ENCODE data around the gene MRPL43. TPM values are rescaled to one million over a fixed set of nuclear protein-coding genes. Genes with fewer than 3 reads are reported as not detected.

Gene MRPL43
- total and polyA plus RNA-seq, 2 experiments from 2014 or later: 83.5 to 145 TPM

- H3K27ac ChIP-seq: no peak overlapping the region
These were observed 28.3 kb upstream of the MRPL43 start for GRCh38 chr10:101015582-101015973.

DNA sequence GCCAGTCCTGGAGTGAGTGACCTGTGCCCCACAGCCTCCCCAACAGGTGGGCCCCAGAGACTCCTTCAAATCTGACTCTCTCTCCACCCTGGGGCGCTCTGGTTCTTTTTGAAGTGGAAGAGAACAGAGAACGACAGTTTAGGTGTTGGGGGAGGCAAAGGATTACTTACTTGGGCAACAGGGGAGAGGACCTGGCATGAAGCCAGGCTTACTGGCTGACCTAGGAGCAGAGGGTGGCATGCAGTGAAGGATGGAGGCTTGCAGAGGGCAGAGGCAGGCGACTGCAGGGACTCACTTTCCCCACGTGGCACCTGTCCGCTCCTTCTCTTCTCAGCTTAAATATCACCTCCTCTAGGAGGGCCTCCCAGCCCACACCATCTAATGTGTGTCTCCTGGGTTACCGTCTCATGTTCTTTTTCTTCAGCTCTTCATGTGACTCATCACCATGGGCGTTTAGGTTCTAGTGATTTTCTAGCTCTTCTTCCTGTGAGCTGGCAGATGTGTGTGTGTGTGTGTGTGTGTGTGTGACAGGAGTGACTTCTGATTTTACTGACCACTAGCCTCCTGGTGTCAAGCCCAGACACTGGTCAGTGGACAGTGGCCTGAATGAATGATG lies 27.8 kb upstream of the MRPL43 start:
- Histone ChIP-seq H3K9ac (no peak overlapping the region), H3K4me2 (ENCODE audit: unreplicated experiment) (no peak overlapping the region), H3K9me3 (ENCODE audit: low read depth) (no peaks in the 10 kb centered on the region), H3K4me1 (ENCODE audit: insufficient read depth) (peaks cover 20% of the 10 kb centered on the region), H3K36me3 (ENCODE audit: low read depth) (no peaks in the 10 kb centered on the region), H3K27me3 (replicated peaks; ENCODE audit: insufficient read depth) (no peaks in the 10 kb centered on the region), H2AFZ (no peak overlapping the region), H3K27ac (no peak overlapping the region), H4K20me1 (ENCODE audit: insufficient read depth) (no peaks in the 10 kb centered on the region), H3K79me2 (ENCODE audit: insufficient read depth) (no peaks in the 10 kb centered on the region), H3K9me2 (ENCODE audit: insufficient read depth) (no peaks in the 10 kb centered on the region), H3K4me3 (no peak overlapping the region), H3F3A (ENCODE audit: insufficient read depth) (peaks cover 20% of the 10 kb centered on the region; the same call in 1 of the 2 replicates)
- 22% methylated on average over 6 to 7 of the region's 7 CpGs for WGBS, 2 experiments (ENCODE audit: low coverage in 1 of 2, low lambda C conversion rate in 2 of 2, missing lambda C conversion rate in 2 of 2)
- peak; percentile 95 for DNase-seq
- in situ Hi-C loops (cut with MboI): no loop called here
- TF ChIP-seq EZH2 (IDR thresholded peaks at IDR 0.05; ENCODE audit: insufficient read depth, poor library complexity, severe bottlenecking) (no peak), EZH2phosphoT487 (IDR thresholded peaks at IDR 0.05; ENCODE audit: insufficient read depth, low read depth) (no peak)

More at GRCh38 chr10:101015582-101015973, 28.3 kb upstream of the MRPL43 start:
- H2AFZ ChIP-seq: no peak overlapping the region
- no peak overlapping the region for H3K9ac ChIP-seq
- no peaks in the 10 kb centered on the region for H3K9me3 ChIP-seq (ENCODE audit: low read depth)
- no peak overlapping the region for H3K4me3 ChIP-seq
- in situ Hi-C loops (cut with MboI): no loop called here
- 65 to 71% methylated on average over 7 to 8 of the region's 8 CpGs for WGBS, 2 experiments (ENCODE audit: low coverage in 1 of 2, low lambda C conversion rate in 2 of 2, missing lambda C conversion rate in 2 of 2)
- no peaks in the 10 kb centered on the region for H3K79me2 ChIP-seq (ENCODE audit: insufficient read depth)
- H3K27me3 ChIP-seq (replicated peaks; ENCODE audit: insufficient read depth): no peaks in the 10 kb centered on the region
- H4K20me1 ChIP-seq (ENCODE audit: insufficient read depth): no peaks in the 10 kb centered on the region
- no peaks in the 10 kb centered on the region for H3K36me3 ChIP-seq (ENCODE audit: low read depth)
- peaks cover 20% of the 10 kb centered on the region for H3K4me1 ChIP-seq (ENCODE audit: insufficient read depth)
- H3K9me2 ChIP-seq (ENCODE audit: insufficient read depth): no peaks in the 10 kb centered on the region
- H3K4me2 ChIP-seq (ENCODE audit: unreplicated experiment): no peak overlapping the region
- no peak for DNase-seq
- peaks cover 20% of the 10 kb centered on the region; the same call in 1 of the 2 replicates for H3F3A ChIP-seq (ENCODE audit: insufficient read depth)
- no peak for TF ChIP-seq EZH2 (IDR thresholded peaks at IDR 0.05; ENCODE audit: insufficient read depth, poor library complexity, severe bottlenecking)
- TF ChIP-seq EZH2phosphoT487 (IDR thresholded peaks at IDR 0.05; ENCODE audit: insufficient read depth, low read depth): no peak

DNA sequence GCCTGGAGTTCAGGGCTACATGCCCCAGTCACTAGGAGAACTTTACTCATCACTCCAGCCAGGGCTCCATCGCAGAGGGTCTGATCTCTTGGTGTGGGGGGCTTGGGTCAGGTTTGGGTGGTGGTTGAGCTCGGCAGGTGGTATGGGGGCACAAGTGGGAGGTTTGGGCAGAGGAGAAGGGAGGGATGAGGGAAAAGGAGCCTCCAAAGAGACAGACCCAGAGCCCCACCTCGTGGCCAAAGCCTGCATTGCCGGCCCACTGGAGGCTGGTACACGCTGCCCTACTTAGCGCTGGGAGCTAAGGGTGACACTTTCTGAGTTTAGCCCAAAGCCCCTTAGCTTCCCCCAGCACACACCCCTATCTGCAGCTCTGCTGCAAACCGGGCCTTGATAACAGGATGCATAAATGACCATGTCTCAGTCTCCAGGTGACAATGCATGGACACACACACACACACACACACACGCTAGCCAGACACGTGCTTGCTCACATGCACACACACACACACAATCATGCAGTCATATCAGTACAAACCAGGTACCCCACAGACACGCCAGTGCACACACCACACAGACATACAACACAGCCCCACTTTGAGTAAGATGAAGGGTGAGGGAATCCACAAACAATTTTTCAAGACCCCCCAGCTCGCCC lies 27.1 kb upstream of the MRPL43 start:
- in situ Hi-C loops (cut with MboI): no loop called here
- DNase-seq: peak; percentile 75
- peaks cover 20% of the 10 kb centered on the region for H3K4me1 ChIP-seq (ENCODE audit: insufficient read depth)

GRCh38 chr10:101013365-101013825 lies 26.1 kb upstream of the MRPL43 start:
- no peaks in the 10 kb centered on the region for H3K9me3 ChIP-seq (ENCODE audit: low read depth)
- TF ChIP-seq EZH2phosphoT487 (IDR thresholded peaks at IDR 0.05; ENCODE audit: insufficient read depth, low read depth): no peak
- TF ChIP-seq EZH2 (IDR thresholded peaks at IDR 0.05; ENCODE audit: insufficient read depth, poor library complexity, severe bottlenecking): no peak
- 42 to 46% methylated on average over 9 of the region's 9 CpGs for WGBS, 2 experiments (ENCODE audit: low coverage in 1 of 2, low lambda C conversion rate in 2 of 2, missing lambda C conversion rate in 2 of 2)
- H3K9me2 ChIP-seq (ENCODE audit: insufficient read depth): no peaks in the 10 kb centered on the region
- no peak overlapping the region for H3K4me3 ChIP-seq
- in situ Hi-C loops (cut with MboI): no loop called here
- no peaks in the 10 kb centered on the region for H3K27me3 ChIP-seq (replicated peaks; ENCODE audit: insufficient read depth)
- H3K4me1 ChIP-seq (ENCODE audit: insufficient read depth): peaks cover 20% of the 10 kb centered on the region
- no peaks in the 10 kb centered on the region for H4K20me1 ChIP-seq (ENCODE audit: insufficient read depth)
- no peak for DNase-seq
- H3K79me2 ChIP-seq (ENCODE audit: insufficient read depth): no peaks in the 10 kb centered on the region
- H3K36me3 ChIP-seq (ENCODE audit: low read depth): no peaks in the 10 kb centered on the region
- peak overlapping the region; percentile 69; the same call in 1 of the 2 replicates for H2AFZ ChIP-seq
- peak overlapping the region; percentile 33 for H3K4me2 ChIP-seq (ENCODE audit: unreplicated experiment)
- H3K9ac ChIP-seq: peak overlapping the region; percentile 31; the same call in 1 of the 2 replicates
- peak overlapping the region; percentile 73 for H3K27ac ChIP-seq
- H3F3A ChIP-seq (ENCODE audit: insufficient read depth): peaks cover 20% of the 10 kb centered on the region; the same call in 1 of the 2 replicates

More for the DNA sequence above, 27.1 kb upstream of the MRPL43 start:
- H3K4me2 ChIP-seq (ENCODE audit: unreplicated experiment): no peak overlapping the region
- no peaks in the 10 kb centered on the region for H3K9me3 ChIP-seq (ENCODE audit: low read depth)
- no peak overlapping the region for H3K4me3 ChIP-seq
- no peaks in the 10 kb centered on the region for H3K36me3 ChIP-seq (ENCODE audit: low read depth)
- no peak overlapping the region for H3K9ac ChIP-seq
- H3F3A ChIP-seq (ENCODE audit: insufficient read depth): peaks cover 20% of the 10 kb centered on the region; the same call in 1 of the 2 replicates
- H4K20me1 ChIP-seq (ENCODE audit: insufficient read depth): no peaks in the 10 kb centered on the region
- WGBS, 2 experiments (ENCODE audit: low coverage in 1 of 2, low lambda C conversion rate in 2 of 2, missing lambda C conversion rate in 2 of 2): 17 to 34% methylated on average over 7 to 11 of the region's 11 CpGs
- no peak overlapping the region for H3K27ac ChIP-seq
- H3K27me3 ChIP-seq (replicated peaks; ENCODE audit: insufficient read depth): no peaks in the 10 kb centered on the region
- no peaks in the 10 kb centered on the region for H3K79me2 ChIP-seq (ENCODE audit: insufficient read depth)
- H2AFZ ChIP-seq: no peak overlapping the region
- TF ChIP-seq EZH2phosphoT487 (IDR thresholded peaks at IDR 0.05; ENCODE audit: insufficient read depth, low read depth) (no peak), EZH2 (IDR thresholded peaks at IDR 0.05; ENCODE audit: insufficient read depth, poor library complexity, severe bottlenecking) (no peak)
- no peaks in the 10 kb centered on the region for H3K9me2 ChIP-seq (ENCODE audit: insufficient read depth)
